Measurements from ENCODE around the gene FES. TPM values are rescaled to one million over a fixed set of nuclear protein-coding genes. Genes with fewer than 3 reads are reported as not detected.

The FES gene
- total and polyA plus RNA-seq, 10 of the 15 experiments (the other 5 are each of a cell fraction or from before 2014, with no cell fraction given) = 0.07 to 23.9 (median 9.9) TPM

DNA sequence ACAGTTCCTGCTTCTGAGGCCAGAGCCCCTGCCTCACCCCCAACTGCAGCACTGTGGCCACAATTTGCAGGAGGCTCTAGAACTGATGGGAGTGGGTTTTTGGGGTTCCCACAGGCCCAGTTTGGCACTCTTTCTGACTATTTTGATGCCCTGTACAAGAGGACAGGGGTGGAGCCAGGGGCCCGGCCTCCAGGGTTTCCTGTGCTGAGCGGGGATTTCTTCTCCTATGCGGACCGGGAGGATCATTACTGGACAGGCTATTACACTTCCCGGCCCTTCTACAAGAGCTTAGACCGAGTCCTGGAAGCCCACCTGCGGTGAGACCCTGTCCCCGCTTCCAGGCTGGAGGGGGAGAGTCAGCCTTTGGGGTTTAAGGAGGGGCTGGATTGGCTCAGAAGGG lies 25.7 kb downstream of the FES start (continued):
- no peak for TF ChIP-seq ZNF384 (IDR thresholded peaks at IDR 0.05; ENCODE audit: borderline replicate concordance, low read depth, low read length)
- no peak for TF ChIP-seq KDM1A (IDR thresholded peaks at IDR 0.05; ENCODE audit: borderline replicate concordance)
- TF ChIP-seq NFXL1 (IDR thresholded peaks at IDR 0.05; ENCODE audit: borderline replicate concordance) = no peak

GRCh38 chr15:90910441-90911301 lies 26.4 kb downstream of the FES start:
- no peak overlapping the region for H3K4me2 ChIP-seq (ENCODE audit: control insufficient read depth, insufficient read depth)
- no peak overlapping the region for H3K9ac ChIP-seq (ENCODE audit: control insufficient read depth, insufficient read depth, low read length)
- CTCF ChIA-PET = no interaction called here
- H3K4me1 ChIP-seq (ENCODE audit: control insufficient read depth, insufficient read depth, low read length) = no peaks in the 10 kb centered on the region
- no peaks in the 10 kb centered on the region; the same call in 1 of the 2 replicates for H4K20me1 ChIP-seq (ENCODE audit: control insufficient read depth, insufficient read depth)
- no peak overlapping the region for H3K4me3 ChIP-seq
- H3K36me3 ChIP-seq (ENCODE audit: control insufficient read depth in 2 of 2, insufficient read depth in 2 of 2, low read length in 1 of 2) = peaks cover 26 to 55% of the 10 kb centered on the region in 2 experiments
- no peak; the same call in 2 of the 3 replicates for ATAC-seq
- BruUV-seq (replicated peaks) = no TSS peak
- no peak for TF ChIP-seq RAD51 (IDR thresholded peaks at IDR 0.05)
- TF ChIP-seq STAT1 (conservative IDR thresholded peaks at IDR 0.05) = no peak
- TF ChIP-seq, protein P1, sequence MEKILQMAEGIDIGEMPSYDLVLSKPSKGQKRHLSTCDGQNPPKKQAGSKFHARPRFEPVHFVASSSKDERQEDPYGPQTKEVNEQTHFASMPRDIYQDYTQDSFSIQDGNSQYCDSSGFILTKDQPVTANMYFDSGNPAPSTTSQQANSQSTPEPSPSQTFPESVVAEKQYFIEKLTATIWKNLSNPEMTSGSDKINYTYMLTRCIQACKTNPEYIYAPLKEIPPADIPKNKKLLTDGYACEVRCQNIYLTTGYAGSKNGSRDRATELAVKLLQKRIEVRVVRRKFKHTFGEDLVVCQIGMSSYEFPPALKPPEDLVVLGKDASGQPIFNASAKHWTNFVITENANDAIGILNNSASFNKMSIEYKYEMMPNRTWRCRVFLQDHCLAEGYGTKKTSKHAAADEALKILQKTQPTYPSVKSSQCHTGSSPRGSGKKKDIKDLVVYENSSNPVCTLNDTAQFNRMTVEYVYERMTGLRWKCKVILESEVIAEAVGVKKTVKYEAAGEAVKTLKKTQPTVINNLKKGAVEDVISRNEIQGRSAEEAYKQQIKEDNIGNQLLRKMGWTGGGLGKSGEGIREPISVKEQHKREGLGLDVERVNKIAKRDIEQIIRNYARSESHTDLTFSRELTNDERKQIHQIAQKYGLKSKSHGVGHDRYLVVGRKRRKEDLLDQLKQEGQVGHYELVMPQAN (conservative IDR thresholded peaks at IDR 0.05) = no peak
- TF ChIP-seq CHD2 (IDR thresholded peaks at IDR 0.05; ENCODE audit: borderline replicate concordance, low read depth, low read length) = no peak
- TF ChIP-seq REST (IDR thresholded peaks at IDR 0.05; ENCODE audit: low read depth, low read length) = no peak
- TF ChIP-seq FOS (IDR thresholded peaks at IDR 0.05; ENCODE audit: borderline replicate concordance, extremely low read depth, insufficient read length) = no peak
- no peak for TF ChIP-seq NR2F1 (conservative IDR thresholded peaks at IDR 0.05)
- TF ChIP-seq, protein P2, sequence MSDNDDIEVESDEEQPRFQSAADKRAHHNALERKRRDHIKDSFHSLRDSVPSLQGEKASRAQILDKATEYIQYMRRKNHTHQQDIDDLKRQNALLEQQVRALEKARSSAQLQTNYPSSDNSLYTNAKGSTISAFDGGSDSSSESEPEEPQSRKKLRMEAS (IDR thresholded peaks at IDR 0.05; ENCODE audit: low read depth, low read length) = no peak
- no peak for TF ChIP-seq HDGF (IDR thresholded peaks at IDR 0.05)
- TF ChIP-seq KLF5 (IDR thresholded peaks at IDR 0.05; ENCODE audit: partially characterized antibody) = no peak
- WGBS (ENCODE audit: insufficient coverage, insufficient replicate concordance, low lambda C conversion rate, missing lambda C conversion rate) = 95% methylated on average over 24 of the region's 24 CpGs
- in situ Hi-C loops (cut with MboI) (no loop called here), intact Hi-C loops (cut with micrococcal nuclease; ENCODE audit: unreplicated experiment) (no loop called here)
- POLR2A ChIA-PET = no interaction called here
- DNase-seq (ENCODE audit: low read depth, low spot score) = no peak
- SMC1A ChIA-PET (ENCODE audit: uncharacterized antibody, unreplicated experiment) = no interaction called here
- H2AFZ ChIP-seq (ENCODE audit: control insufficient read depth, low read depth, low read length) = no peak overlapping the region
- FAIRE-seq = no peak
- no peaks in the 10 kb centered on the region for H3K9me3 ChIP-seq (replicated peaks; ENCODE audit: control insufficient read depth, insufficient read depth, low read length)
- H3K79me2 ChIP-seq (ENCODE audit: control insufficient read depth, insufficient read depth, low read length) = no peaks in the 10 kb centered on the region
- H3K27me3 ChIP-seq (replicated peaks in 1 of 2; ENCODE audit: control insufficient read depth in 2 of 2, insufficient read depth in 2 of 2, low read length in 1 of 2) = no peaks in the 10 kb centered on the region
- H3K27ac ChIP-seq (ENCODE audit: control insufficient read depth, insufficient read depth) = no peak overlapping the region
- RAD21 ChIA-PET (ENCODE audit: unreplicated experiment) = no interaction called here

Measured in GM12878 (cell line).